Measurements from ENCODE around the gene LANCL3.

- no peak for TF ChIP-seq REST (tag by site-specific recombination; IDR thresholded peaks at IDR 0.05)
- TF ChIP-seq CTCF (tag by site-specific recombination; IDR thresholded peaks at IDR 0.05), result no peak
- TF ChIP-seq KLF7 (tag by site-specific recombination; IDR thresholded peaks at IDR 0.05; ENCODE audit: borderline replicate concordance), result no peak
- TF ChIP-seq ZNF324 (tag by site-specific recombination; IDR thresholded peaks at IDR 0.05), result no peak
- no peak for TF ChIP-seq SP3 (tag by site-specific recombination; IDR thresholded peaks at IDR 0.05)
- no peak for TF ChIP-seq ATF2 (tag by site-specific recombination; IDR thresholded peaks at IDR 0.05; ENCODE audit: low read depth)
- TF ChIP-seq ZNF140 (tag by site-specific recombination; IDR thresholded peaks at IDR 0.05), result no peak
- TF ChIP-seq ZNF639 (tag by site-specific recombination; IDR thresholded peaks at IDR 0.05), result no peak
- no peak for TF ChIP-seq MEIS1 (CRISPR knock-in tag; IDR thresholded peaks at IDR 0.05; ENCODE audit: borderline replicate concordance)
These were observed 121.5 kb downstream of the LANCL3 start for GRCh38 chrX:37692918-37693317.

Measured in HEK293 (cell line).